Gastrocnemius medialis (tissue), 4 donors: Measurements from ENCODE around the gene ENOSF1.
A peak's percentile ranks its signal among the peaks of the same experiment; 100 is the strongest.

ENCODE experiments used
- POLR2A ChIP-seq, 2 donors: fragments of 450-650 bp; IDR thresholded peaks; one replicate each; pipeline ENCODE4 v1.6.1; 2017; ENCODE audit warnings: antibody characterized with exemption in 2 of 2, mild to moderate bottlenecking in 2 of 2, moderate library complexity in 2 of 2
- TF ChIP-seq, protein P1 (sequence below), 5 experiments: fragments of 450-650 bp in 3 of 5; fragments of 200-600 bp in 2 of 5; sonication (generic) in 2 of 5; IDR thresholded peaks in 4 of 5; conservative IDR thresholded peaks in 1 of 5; 1 replicate in 4 of 5; 2 replicates in 1 of 5; pipeline ENCODE4 v1.5.1; 2016 to 2019; ENCODE audit warnings: antibody characterized with exemption in 5 of 5, mild to moderate bottlenecking in 3 of 5, moderate library complexity in 3 of 5

GRCh38 chr18:711657-712400 is 601 bp downstream of the ENOSF1 start:
- TF ChIP-seq, protein P1, sequence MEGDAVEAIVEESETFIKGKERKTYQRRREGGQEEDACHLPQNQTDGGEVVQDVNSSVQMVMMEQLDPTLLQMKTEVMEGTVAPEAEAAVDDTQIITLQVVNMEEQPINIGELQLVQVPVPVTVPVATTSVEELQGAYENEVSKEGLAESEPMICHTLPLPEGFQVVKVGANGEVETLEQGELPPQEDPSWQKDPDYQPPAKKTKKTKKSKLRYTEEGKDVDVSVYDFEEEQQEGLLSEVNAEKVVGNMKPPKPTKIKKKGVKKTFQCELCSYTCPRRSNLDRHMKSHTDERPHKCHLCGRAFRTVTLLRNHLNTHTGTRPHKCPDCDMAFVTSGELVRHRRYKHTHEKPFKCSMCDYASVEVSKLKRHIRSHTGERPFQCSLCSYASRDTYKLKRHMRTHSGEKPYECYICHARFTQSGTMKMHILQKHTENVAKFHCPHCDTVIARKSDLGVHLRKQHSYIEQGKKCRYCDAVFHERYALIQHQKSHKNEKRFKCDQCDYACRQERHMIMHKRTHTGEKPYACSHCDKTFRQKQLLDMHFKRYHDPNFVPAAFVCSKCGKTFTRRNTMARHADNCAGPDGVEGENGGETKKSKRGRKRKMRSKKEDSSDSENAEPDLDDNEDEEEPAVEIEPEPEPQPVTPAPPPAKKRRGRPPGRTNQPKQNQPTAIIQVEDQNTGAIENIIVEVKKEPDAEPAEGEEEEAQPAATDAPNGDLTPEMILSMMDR (IDR thresholded peaks at IDR 0.05 in 4 of 5, conservative IDR thresholded peaks at IDR 0.05 in 1 of 5): no peak
- peak; percentile 23 to 30 for TF ChIP-seq POLR2A (IDR thresholded peaks at IDR 0.05)
